C4-2B (cell line): ENCODE measurements around the gene AUNIP.

ENCODE experiments used
- CTCF ChIP-seq: fragments of 450-650 bp; conservative IDR thresholded peaks from 2 replicates; pipeline ENCODE4 v1.5.1; 2017; ENCODE audit warnings: mild to moderate bottlenecking
- ZFX ChIP-seq: fragments of 450-650 bp; IDR thresholded peaks from 2 replicates; pipeline ENCODE4 v1.6.1; 2017

GRCh38 chr1:25809929-25810328, 49.3 kb downstream of the AUNIP start:
- no peak for TF ChIP-seq CTCF
- TF ChIP-seq ZFX, result no peak
